ENCODE measurements around the gene SIX5.
"Not testable (repeated sequence)": the region's sequence is repeated elsewhere in the genome, so short reads cannot be mapped to it uniquely, and the experiment has no call there.

The SIX5 gene

GRCh38 chr19:45754323-45754722 lies 14.7 kb downstream of the SIX5 start:
- no peak for DNase-seq (ENCODE audit: low read depth)

DNA sequence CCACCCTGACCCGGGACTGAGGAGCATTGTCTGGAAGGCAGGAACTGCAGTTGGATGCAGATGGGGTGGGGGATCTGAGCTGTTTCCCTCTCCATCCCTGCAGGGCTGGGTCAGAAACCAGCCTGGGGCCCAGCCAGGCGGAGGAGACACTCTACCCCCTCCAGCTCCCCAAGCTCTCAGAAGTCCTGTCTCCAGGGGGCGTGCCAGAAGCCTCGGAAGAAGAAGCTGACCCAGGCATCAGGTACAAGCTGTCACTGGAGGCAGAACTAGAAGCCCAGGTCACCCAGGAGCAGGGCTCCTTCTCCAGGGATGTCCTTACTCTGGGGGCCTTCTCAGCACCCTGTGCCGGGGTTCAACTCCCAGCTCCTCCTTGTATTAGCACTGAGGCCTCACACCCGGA lies 15.5 kb downstream of the SIX5 start:
- no peak for DNase-seq (ENCODE audit: low read depth)

DNA sequence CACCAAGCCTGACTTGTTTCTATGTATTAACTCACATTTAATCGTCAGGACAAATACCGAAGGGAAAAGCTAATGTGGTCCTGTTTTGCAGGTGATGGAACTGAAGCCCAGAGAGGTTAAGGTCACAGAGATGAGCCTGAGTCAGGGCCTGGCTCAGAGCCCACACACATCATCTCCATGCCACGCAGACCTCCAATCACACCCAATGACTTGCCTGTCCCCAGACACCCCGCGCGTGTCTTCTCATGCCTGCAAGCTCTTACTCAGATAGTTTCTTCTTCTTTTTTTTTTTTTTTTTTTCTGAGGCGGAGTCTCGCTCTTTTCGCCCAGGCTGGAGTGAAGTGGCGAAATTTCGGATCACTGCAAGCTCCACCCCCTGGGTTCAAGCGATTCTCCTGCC lies 16.4 kb downstream of the SIX5 start:
- DNase-seq (ENCODE audit: low read depth): no peak

DNA sequence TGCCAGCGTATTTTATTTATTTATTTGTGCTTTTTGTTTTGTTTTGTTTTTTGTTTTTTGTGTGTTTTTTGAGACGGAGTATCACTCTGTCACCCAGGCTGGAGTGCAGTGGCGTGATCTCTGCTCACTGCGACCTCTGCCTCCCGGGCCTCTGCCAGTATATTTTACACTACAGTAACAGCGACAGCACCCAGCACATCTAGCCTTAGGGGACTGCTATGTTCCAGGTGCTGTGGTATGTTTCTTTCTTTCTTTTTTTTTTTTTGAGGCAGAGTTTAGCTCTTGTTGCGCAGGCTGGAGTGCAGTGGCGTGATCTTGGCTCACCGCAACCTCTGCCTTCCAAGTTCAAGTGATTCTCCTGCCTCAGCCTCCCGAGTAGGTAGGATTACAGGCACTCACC lies 17.6 kb downstream of the SIX5 start:
- not testable (repeated sequence) for DNase-seq (ENCODE audit: low read depth)

- no peak for DNase-seq (ENCODE audit: low read depth)
These were observed 21.5 kb downstream of the SIX5 start for GRCh38 chr19:45747513-45747912.

DNA sequence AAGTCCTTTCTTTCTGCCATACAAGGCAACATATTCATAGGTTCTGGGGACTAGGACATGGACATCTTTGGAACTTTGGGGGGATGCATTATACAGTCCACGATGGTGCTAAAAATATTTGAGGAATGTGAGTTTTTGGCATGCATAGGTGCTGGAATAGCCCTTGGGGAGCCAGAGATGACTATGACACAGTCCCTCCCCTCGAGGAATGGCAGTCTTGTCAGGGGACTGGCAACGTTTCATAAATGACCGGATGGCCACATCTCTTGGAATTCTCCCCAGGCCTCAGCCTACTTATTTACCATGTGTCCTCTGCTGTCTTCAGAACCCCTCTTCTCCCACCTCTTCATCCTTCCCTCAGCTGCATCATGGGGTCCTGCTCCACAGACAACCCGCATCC lies 22.2 kb downstream of the SIX5 start:
- no peak for DNase-seq (ENCODE audit: low read depth)

DNA sequence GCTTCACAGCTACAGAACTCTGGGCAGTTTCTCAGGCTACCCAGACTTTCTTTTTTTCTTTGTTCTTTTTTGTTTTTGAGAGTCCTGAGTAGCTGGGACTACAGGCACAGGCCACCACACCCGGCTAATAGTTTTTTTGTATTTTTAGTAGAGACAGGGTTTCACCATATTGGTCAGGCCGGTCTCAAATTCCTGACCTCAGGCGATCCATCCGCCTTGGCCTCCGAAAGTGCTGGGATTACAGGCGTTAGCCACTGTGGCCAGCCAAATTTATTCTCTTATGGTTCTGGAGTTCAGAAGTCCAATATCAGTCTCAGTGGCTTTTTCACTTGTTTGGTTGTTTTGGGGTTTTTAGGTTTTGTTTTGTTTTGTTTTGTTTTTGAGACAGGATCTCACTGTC lies 23.4 kb downstream of the SIX5 start:
- DNase-seq (ENCODE audit: low read depth): no peak

DNA sequence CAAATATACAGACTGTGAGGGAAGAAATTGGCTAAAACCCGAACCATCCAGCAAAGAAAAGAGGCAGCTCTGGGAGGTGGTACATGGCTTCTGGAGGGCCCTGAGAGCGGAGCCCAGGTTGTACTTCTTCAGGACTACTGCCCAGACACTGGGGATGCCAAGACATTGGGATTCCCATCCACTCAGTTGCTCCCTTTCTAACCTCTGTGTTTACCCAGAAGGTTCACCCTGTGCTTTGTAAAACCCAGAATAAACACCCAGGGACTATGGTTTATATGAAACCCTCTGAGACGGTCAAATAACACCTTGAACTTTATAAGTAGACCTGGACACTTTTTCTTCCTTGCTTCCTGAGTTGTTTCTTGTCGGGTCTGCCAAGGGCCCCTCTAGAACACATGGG lies 26.1 kb downstream of the SIX5 start:
- DNase-seq (ENCODE audit: low read depth): no peak

DNA sequence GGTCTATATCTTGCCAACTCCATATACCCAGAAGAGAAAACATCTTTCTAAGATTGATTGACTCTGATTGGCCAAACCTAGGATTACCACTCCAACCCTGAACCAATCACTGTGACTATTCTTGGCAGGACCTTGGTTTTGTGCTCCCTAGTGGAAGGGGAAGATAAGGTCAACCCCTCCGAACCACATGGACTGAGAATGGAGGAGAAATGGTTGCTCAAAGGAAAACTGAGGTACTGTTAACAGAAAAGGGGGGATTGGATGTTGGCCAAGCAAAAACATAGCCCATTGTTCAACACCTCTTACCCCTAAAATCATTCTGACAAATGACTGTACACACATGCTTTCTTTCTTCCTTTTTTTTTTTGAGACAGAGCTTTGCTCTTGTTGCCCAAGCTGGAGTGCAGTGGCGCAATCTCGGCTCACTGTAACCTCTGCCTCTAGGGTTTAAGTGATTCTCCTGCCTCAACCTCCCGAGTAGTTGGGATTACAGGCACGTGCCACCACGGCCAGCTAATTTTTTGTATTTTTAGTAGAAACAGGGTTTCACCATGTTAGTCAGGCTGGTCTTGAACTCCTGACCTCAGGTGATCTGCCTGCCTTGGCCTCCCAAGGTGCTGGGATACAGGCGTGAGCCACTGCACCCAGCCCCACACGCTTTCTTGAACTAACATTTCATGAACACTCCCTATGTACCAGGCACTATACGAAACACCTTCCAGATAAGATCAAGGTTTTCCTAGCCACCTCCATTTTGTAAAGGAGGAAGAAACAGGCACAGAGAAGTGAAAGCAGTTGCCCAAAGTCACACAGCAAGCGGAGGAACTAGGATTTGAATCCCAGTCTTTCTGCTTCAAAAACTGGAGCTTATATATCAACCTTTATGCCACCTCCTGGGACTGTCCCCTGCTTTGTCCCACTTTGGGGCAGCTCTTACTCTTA lies 29.3 kb downstream of the SIX5 start:
- DNase-seq (ENCODE audit: low read depth): no peak

DNA sequence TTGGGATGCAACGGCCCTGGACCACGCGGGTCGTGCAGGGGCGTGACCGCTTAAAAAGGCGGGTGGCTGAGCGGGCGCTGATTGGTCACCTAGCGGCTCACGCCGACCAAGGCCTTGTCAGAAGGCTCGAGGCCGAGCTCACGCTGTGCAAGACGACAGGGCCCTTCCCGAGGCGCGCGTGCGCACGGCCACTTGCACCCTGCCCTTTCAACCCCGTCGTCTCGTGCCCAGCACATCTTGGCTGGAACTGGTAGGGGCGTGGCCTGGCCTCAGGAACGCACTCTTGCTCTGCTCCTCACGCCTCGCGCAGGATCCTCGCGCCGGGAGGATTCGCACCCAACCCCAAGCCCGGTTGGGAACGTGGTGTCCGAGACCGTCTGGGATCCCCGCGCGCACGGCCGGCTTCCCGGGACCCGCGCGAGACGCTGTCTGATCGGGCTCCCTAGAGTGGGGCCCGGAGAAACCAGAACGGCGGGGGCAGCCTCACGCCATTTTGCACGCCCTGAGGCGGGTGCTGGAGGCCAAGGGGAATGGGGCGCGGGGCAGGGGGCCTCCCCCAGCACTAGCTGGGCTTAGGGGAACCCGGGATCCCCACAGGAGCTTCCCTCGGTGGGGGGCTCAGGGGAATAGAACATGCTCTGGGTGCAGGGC lies 35.8 kb downstream of the SIX5 start, which contains the start of gene MEIOSIN:
Gene MEIOSIN, plus strand, starts transcription at position 280 of the 651 bp plus-strand sequence. CDS start 1,938 bp downstream, outside the sequence.
- DNase-seq (ENCODE audit: low read depth): no peak

- peak; percentile 96 for DNase-seq (ENCODE audit: low read depth)
These were observed 38.4 kb downstream of the SIX5 start, which contains the start of gene FBXO46 for GRCh38 chr19:45730368-45731288. TSS of gene FBXO46 (minus strand) at chr19:45730896. CDS start at chr19:45713495, 17,401 bp downstream.

DNA sequence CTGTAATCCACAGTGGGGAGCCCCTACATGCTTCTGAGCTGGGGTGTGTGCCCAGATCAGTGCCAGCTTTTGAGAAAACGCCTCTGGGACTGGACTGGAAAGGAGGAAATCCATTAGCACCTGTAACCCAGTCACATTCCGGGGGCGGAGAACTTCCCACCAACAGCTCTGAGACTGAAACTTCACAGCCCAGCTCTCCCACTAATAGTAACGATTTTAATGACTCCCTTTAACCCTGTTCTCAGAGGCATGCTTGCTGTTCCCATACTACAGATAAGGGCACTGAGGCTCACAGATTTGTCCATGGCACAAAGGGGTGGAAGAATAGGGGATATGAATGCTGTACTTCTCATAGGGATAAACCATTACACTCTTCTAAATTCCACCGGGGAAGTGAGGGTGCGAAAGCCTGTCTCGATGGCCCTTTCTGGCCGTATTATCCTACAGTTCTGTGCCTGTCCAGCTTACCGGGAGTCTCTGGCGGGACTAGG lies 39.2 kb downstream of the SIX5 start:
- DNase-seq (ENCODE audit: low read depth): no peak

GRCh38 chr19:45728683-45729082 lies 40.4 kb downstream of the SIX5 start:
- not testable (repeated sequence) for DNase-seq (ENCODE audit: low read depth)

DNA sequence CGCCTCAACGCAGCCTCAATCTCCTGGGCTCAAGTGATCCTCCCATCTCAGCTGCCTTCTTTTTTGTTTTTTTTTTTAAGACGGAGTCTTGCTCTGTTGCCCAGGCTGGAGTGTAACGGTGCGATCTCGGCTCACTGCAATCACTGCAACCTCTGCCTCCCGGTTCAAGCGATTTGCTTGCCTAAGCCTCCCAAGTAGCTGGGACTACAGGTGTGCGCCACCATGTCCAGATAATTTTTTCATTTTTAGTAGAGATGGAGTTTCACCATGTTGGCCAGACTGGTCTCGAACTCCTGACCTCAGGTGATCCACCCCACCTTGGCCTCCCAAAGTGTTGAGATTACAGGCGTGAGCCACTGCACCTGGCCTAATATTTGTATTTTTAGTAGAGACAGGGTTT lies 49.0 kb downstream of the SIX5 start:
- DNase-seq (ENCODE audit: low read depth): not testable (repeated sequence)

DNA sequence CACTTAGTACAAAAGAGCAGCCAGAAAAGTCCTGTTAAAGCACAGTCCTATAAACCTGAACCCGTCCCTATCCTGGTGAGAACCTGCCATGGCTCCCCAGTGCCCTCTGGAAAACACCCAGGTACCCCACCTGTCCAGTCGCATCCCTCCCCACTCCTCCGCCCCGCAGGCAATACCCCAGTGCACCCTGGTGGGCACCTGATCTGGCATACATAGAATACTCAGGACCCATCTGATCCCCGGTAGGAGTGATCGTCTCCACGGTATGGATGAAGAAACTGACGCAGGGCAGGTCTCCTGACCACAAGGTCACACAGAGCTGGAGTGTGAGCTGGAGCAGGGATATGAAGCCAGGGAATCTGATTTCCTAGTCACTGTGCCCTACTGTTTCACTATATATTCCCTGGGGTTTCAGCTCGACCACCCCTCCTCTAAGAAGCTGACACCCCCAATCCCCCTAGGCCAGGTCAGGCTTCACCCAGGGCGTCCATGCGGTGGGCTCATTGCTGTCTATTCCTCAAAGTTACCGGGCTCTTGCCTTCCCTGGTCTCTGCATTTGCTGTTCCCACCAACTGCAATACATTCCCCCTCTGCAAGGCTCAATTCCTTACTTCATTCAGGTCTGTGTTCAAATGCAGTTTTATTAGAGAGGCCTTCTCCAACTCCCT lies 50.9 kb downstream of the SIX5 start:
- no peak for DNase-seq (ENCODE audit: low read depth)

DNA sequence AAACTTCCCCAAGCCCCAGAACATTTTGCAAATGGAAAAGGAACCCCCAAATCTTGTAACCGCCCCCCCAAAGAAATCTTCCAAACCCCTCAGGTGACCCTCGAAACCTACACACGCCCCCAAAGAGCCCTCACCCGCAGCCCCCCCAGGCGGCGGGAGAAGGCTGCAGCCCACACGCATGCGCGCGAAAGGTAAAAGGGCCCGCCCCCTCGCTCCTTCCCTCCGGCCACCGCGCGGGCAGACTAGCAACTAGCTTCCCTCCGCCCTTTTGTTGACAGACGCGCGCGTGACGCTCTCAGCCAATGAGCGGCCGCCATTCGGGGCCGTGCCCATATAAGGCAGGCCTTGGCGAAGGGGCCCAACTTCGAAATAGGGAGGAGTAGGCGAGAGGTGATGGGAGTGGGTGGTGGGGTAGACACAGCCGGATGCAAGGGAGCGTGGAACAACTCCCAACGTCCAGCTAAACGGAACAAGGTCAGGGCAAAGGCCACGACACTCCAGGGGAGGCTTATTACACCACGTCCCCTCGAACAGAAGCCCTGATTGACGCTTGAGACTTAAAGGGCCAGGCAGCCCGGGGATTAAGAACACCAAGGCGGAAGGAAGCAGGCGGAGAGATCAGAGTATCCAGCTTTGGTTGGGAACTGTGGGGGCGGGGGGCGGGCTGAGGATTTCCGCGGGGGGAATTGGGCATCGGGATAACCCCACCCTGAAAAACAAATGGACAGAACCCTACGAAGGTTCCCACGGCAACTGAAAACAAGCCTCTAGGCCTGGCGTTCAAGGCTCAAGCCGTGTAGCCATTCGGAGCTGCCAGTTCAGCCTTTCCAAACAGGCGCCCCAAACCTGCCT lies 51.7 kb downstream of the SIX5 start:
- peak; percentile 100 for DNase-seq (ENCODE audit: low read depth)

- DNase-seq (ENCODE audit: low read depth): no peak
These were observed 52.5 kb downstream of the SIX5 start for GRCh38 chr19:45716359-45717130.

DNA sequence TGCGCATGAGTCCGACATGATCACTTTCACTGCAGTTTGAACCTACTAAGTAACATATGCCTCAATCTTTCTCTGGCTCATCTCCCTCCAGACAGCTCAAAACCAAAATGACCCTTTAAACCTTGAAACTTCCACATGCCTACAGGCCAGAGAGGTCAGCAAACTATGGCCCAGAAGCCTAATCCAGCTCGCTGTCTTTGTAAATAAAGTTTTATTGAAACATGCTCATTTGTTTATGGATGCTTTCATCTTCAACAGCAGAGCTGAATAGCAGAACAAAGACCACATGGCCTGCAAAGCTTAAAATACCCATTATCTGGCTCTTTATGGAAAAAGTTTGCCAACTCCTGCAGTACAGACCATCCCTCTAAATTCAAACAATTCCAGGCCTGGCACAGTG lies 53.9 kb downstream of the SIX5 start:
- no peak for DNase-seq (ENCODE audit: low read depth)
